HCT116 (cell line): ENCODE measurements around the gene BRSK2. TPM values are rescaled to one million over a fixed set of nuclear protein-coding genes. Genes with fewer than 3 reads are reported as not detected.

Source experiments
- ATAC-seq: fragments of 200-7000 bp; cut with Tn5 transposase; 2 replicates; pipeline ENCODE4 v1.9.1; 2020; ENCODE audit warnings: mild to moderate bottlenecking, moderate library complexity
- BruUV-seq: library from RNA; stranded (reverse); fragments of 400-500 nt; replicated peaks from 2 replicates; lab custom pipeline; 2021; lab: Mats Ljungman, UMichigan
- CTCF ChIA-PET: fragments of 300-600 bp; sonication (Branson Sonifier 250); formaldehyde crosslinking; loops from one replicate; lab custom pipeline; 2021; ENCODE audit warnings: antibody characterized with exemption; lab: Charles Lee
- POLR2A ChIA-PET: fragments of 300-600, 350-600 bp; sonication (Branson Sonifier 250); formaldehyde crosslinking; loops from one replicate; lab custom pipeline; 2021; ENCODE audit warnings: antibody characterized with exemption; lab: Charles Lee
- RAD21 ChIA-PET, 2 experiments: fragments of 300-600 bp; sonication (Branson Sonifier 250); formaldehyde crosslinking; loops; one replicate each; lab custom pipeline; 2023; ENCODE audit warnings: low total read pairs in 2 of 2; ENCODE audit not compliant: uncharacterized antibody in 2 of 2, unreplicated experiment in 2 of 2, low non-redundant PET in 1 of 2; lab: Charles Lee
- DNase-seq: peaks from one replicate; pipeline ENCODE4 v3.0.0-alpha.2; 2010; ENCODE audit warnings: low read depth, low spot score
- H2AFZ ChIP-seq: fragments of 200-600 bp; shearing (Covaris generic), sonication (generic); 2 replicates; pipeline ENCODE4 v1.6.1; 2017; ENCODE audit warnings: low read depth, mixed run types, mixed read lengths, antibody characterized with exemption, low read length; ENCODE audit not compliant: poor library complexity, severe bottlenecking
- H3K27ac ChIP-seq: 2 replicates; pipeline ENCODE4 v1.5.1; 2012; ENCODE audit warnings: low read depth, low read length
- H3K27me3 ChIP-seq: fragments of 200-600 bp; sonication (generic); 2 replicates; pipeline ENCODE4 v1.6.1; 2016; ENCODE audit warnings: mixed run types, low read length, mixed read lengths; ENCODE audit not compliant: insufficient read depth
- H3K36me3 ChIP-seq, 2 experiments: fragments of 200-500 bp in 1 of 2; fragments of 200-600 bp in 1 of 2; sonication (Bioruptor generic) in 1 of 2; sonication (generic) in 1 of 2; 2 replicates each; pipeline versions ENCODE4 v1.5.1 to v1.6.1; 2014 to 2016; ENCODE audit warnings: low read length in 2 of 2, inconsistent platforms in 1 of 2, mixed read lengths in 1 of 2, mixed run types in 1 of 2; ENCODE audit not compliant: insufficient read depth in 2 of 2, control insufficient read depth in 1 of 2
- H3K4me1 ChIP-seq, 2 experiments: fragments of 200-600 bp in 1 of 2; sonication (generic) in 1 of 2; 2 replicates each; pipeline versions ENCODE4 v1.5.1 to v1.6.1; 2012 to 2017; ENCODE audit warnings: low read length in 2 of 2, inconsistent platforms in 1 of 2, mild to moderate bottlenecking in 1 of 2, mixed read lengths in 1 of 2, mixed run types in 1 of 2, moderate library complexity in 1 of 2; ENCODE audit not compliant: insufficient read depth in 2 of 2, control insufficient read depth in 1 of 2
- H3K4me2 ChIP-seq: fragments of 200-600 bp; sonication (generic); 2 replicates; pipeline ENCODE4 v1.6.1; 2017; ENCODE audit warnings: mixed run types, low read length, mixed read lengths
- H3K4me3 ChIP-seq, 2 experiments: fragments of 200-600 bp in 1 of 2; sonication (generic) in 1 of 2; replicated peaks in 1 of 2; 2 replicates each; pipeline ENCODE4 v1.5.1; 2011 to 2016; ENCODE audit warnings: low read length in 2 of 2, control low read depth in 1 of 2, low read depth in 1 of 2, mild to moderate bottlenecking in 1 of 2, mixed read lengths in 1 of 2, mixed run types in 1 of 2
- H3K79me2 ChIP-seq: fragments of 200-600 bp; sonication (generic); 2 replicates; pipeline ENCODE4 v1.6.1; 2017; ENCODE audit warnings: mild to moderate bottlenecking, mixed run types, low read length, moderate library complexity, mixed read lengths; ENCODE audit not compliant: insufficient read depth
- H3K9ac ChIP-seq: fragments of 200-600 bp; sonication (generic); 2 replicates; pipeline ENCODE4 v1.6.1; 2016; ENCODE audit warnings: low read length, mixed read lengths
- H3K9me2 ChIP-seq: fragments of 200-600 bp; sonication (generic), shearing (Covaris generic); 2 replicates; pipeline ENCODE4 v1.6.1; 2017; ENCODE audit warnings: mixed run types, mild to moderate bottlenecking, moderate library complexity; ENCODE audit not compliant: insufficient read depth
- H3K9me3 ChIP-seq, 2 experiments: fragments of 200-500 bp in 1 of 2; fragments of 200-600 bp in 1 of 2; sonication (Bioruptor generic) in 1 of 2; sonication (generic) in 1 of 2; 2 replicates each; pipeline ENCODE4 v1.6.1; 2014 to 2017; ENCODE audit warnings: low read length in 2 of 2, mixed read lengths in 2 of 2, inconsistent platforms in 1 of 2, low read depth in 1 of 2, mild to moderate bottlenecking in 1 of 2, mixed run types in 1 of 2, moderate library complexity in 1 of 2; ENCODE audit not compliant: control insufficient read depth in 1 of 2, insufficient read depth in 1 of 2
- H4K20me1 ChIP-seq: fragments of 200-600 bp; sonication (generic), shearing (Covaris generic); 2 replicates; pipeline ENCODE4 v1.6.1; 2017; ENCODE audit warnings: mixed run types, mild to moderate bottlenecking, moderate library complexity; ENCODE audit not compliant: insufficient read depth
- CBX3 ChIP-seq: IDR thresholded peaks from 2 replicates; pipeline ENCODE4 v1.6.1; 2012; ENCODE audit warnings: low read depth
- EGR1 ChIP-seq: IDR thresholded peaks from 2 replicates; pipeline ENCODE4 v1.6.1; 2012; ENCODE audit warnings: low read depth
- EZH2 ChIP-seq: fragments of 200-600 bp; sonication (generic); IDR thresholded peaks from 2 replicates; pipeline ENCODE4 v1.6.1; 2017; ENCODE audit warnings: antibody characterized with exemption, mixed run types
- FOSL1 ChIP-seq: IDR thresholded peaks from 2 replicates; pipeline ENCODE4 v1.6.1; 2012; ENCODE audit warnings: low read depth
- POLR2A ChIP-seq: IDR thresholded peaks from 2 replicates; pipeline ENCODE4 v1.7.0; 2011; ENCODE audit warnings: borderline replicate concordance; ENCODE audit not compliant: insufficient read depth, insufficient read length; ENCODE audit errors: extremely low read depth
- POLR2AphosphoS5 ChIP-seq: IDR thresholded peaks from 2 replicates; pipeline ENCODE4 v1.6.1; 2011; ENCODE audit warnings: mild to moderate bottlenecking, low read depth, low read length, moderate library complexity
- RAD21 ChIP-seq: IDR thresholded peaks from 2 replicates; pipeline ENCODE4 v1.6.1; 2012; ENCODE audit warnings: low read depth, mild to moderate bottlenecking
- SRF ChIP-seq: IDR thresholded peaks from 2 replicates; pipeline ENCODE4 v1.6.1; 2012; ENCODE audit warnings: low read depth
- TCF7L2 ChIP-seq: IDR thresholded peaks from 2 replicates; pipeline ENCODE4 v1.7.0; 2011; ENCODE audit warnings: borderline replicate concordance, inconsistent platforms; ENCODE audit not compliant: insufficient read depth, insufficient read length; ENCODE audit errors: extremely low read depth
- YY1 ChIP-seq: IDR thresholded peaks from 2 replicates; pipeline ENCODE4 v1.6.1; 2011; ENCODE audit warnings: low read length, low read depth, moderate library complexity, mild to moderate bottlenecking; ENCODE audit not compliant: insufficient replicate concordance; ENCODE audit errors: extremely low read depth
- ZNF274 ChIP-seq: fragments of 200-500 bp; sonication (Bioruptor generic); IDR thresholded peaks from 2 replicates; pipeline ENCODE4 v1.6.1; 2014; ENCODE audit warnings: mild to moderate bottlenecking, low read depth, low read length, inconsistent platforms
- intact Hi-C: fragments of 100-400 bp; cut with micrococcal nuclease; formaldehyde crosslinking; loops from 2 replicates; pipeline ENCODE4 v1.10.0; 2022
- total RNA-seq: library from RNA; stranded (reverse); gene quantifications from one replicate; pipeline ENCODE4 v1.2.1, GENCODE V29; 2021; ENCODE audit not compliant: unreplicated experiment
- TF ChIP-seq, protein P1 (sequence below): IDR thresholded peaks from 2 replicates; pipeline ENCODE4 v1.6.1; 2012
- TF ChIP-seq, protein P2 (sequence below): IDR thresholded peaks from 2 replicates; pipeline ENCODE4 v1.6.1; 2011; ENCODE audit warnings: mild to moderate bottlenecking, low read length, moderate library complexity; ENCODE audit not compliant: insufficient replicate concordance; ENCODE audit errors: extremely low read depth

Gene BRSK2
- total RNA-seq, 1 experiment from 2014 or later = 14.0 TPM

DNA sequence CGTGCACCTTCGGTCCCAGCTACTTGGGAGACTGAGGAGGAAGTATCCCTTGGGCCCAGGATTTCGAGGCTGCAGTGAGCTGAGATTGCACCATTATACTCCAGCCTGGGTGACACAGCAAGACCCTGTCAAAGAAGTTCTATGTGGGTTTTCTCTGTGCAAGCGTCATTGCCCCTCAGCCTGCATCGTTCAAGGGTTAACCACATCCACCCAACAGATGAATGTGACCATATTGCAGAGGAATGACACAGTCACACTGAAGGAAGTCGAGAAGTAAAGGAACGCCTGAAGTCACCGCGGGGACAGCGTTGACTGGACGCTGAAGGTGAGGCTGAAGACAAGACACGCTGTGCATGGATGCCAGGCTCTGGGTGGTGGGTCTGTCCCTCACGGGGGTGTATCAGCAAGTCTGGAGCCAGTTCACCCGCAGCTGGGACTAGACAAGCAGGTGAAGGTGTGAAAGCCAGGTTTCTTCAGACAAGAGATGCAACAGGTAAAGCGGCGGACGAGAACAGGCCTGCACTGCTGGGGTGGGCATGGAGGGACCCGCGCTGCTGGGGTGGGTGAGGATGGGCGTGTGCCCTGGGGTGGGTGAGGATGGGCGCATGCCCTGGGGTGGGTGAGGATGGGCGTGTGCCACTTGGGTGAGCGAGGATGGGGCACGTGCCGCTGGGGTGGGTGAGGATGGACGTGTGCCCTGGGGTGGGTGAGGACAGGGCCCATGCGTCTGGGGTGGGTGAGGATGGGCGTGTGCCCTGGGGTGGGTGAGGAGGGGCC is 43.8 kb upstream of the BRSK2 start:
- H3K9ac ChIP-seq = no peak overlapping the region
- no peaks in the 10 kb centered on the region for H3K27me3 ChIP-seq
- no peak for DNase-seq
- no peak overlapping the region for H3K4me3 ChIP-seq
- ChIA-PET POLR2A (no interaction called here), RAD21 (no interaction called here), CTCF (no interaction called here)
- intact Hi-C loops = no loop called here
- peaks cover 0 to 3% of the 10 kb centered on the region in 2 experiments; a peak in 2 of 4 replicates for H3K4me1 ChIP-seq
- TF ChIP-seq CBX3 (no peak), TCF7L2 (no peak), ZNF274 (no peak), FOSL1 (no peak), RAD21 (no peak), EGR1 (no peak), YY1 (no peak), SRF (no peak), EZH2 (no peak), POLR2AphosphoS5 (no peak), POLR2A (no peak)
- TF ChIP-seq, protein P1, sequence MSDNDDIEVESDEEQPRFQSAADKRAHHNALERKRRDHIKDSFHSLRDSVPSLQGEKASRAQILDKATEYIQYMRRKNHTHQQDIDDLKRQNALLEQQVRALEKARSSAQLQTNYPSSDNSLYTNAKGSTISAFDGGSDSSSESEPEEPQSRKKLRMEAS = no peak
- TF ChIP-seq, protein P2, sequence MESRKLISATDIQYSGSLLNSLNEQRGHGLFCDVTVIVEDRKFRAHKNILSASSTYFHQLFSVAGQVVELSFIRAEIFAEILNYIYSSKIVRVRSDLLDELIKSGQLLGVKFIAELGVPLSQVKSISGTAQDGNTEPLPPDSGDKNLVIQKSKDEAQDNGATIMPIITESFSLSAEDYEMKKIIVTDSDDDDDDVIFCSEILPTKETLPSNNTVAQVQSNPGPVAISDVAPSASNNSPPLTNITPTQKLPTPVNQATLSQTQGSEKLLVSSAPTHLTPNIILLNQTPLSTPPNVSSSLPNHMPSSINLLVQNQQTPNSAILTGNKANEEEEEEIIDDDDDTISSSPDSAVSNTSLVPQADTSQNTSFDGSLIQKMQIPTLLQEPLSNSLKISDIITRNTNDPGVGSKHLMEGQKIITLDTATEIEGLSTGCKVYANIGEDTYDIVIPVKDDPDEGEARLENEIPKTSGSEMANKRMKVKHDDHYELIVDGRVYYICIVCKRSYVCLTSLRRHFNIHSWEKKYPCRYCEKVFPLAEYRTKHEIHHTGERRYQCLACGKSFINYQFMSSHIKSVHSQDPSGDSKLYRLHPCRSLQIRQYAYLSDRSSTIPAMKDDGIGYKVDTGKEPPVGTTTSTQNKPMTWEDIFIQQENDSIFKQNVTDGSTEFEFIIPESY = no peak
- H3K4me2 ChIP-seq = no peak overlapping the region
- H3K79me2 ChIP-seq = no peaks in the 10 kb centered on the region
- no peak overlapping the region for H2AFZ ChIP-seq
- no peak for ATAC-seq
- H4K20me1 ChIP-seq = no peaks in the 10 kb centered on the region
- H3K36me3 ChIP-seq = no peaks in the 10 kb centered on the region
- no peaks in the 10 kb centered on the region for H3K9me2 ChIP-seq
- BruUV-seq = no TSS peak
- H3K9me3 ChIP-seq = no peaks in the 10 kb centered on the region
- H3K27ac ChIP-seq = no peak overlapping the region
